DOHH2 (cell line): ENCODE measurements around the gene SIT1.
A peak's percentile ranks its signal among the peaks of the same experiment; 100 is the strongest.
"Not testable (repeated sequence)": the region's sequence is repeated elsewhere in the genome, so short reads cannot be mapped to it uniquely, and the experiment has no call there.

Experiments used
- H3F3A ChIP-seq: fragments of 200-600 bp; sonication (generic), shearing (Covaris generic); 2 replicates; pipeline ENCODE4 v1.6.0; 2016; ENCODE audit warnings: antibody characterized with exemption, mild to moderate bottlenecking; ENCODE audit not compliant: control insufficient read depth, insufficient read depth
- H3K27ac ChIP-seq: fragments of 200-600 bp; sonication (generic); 2 replicates; pipeline ENCODE4 v1.5.1; 2014; ENCODE audit warnings: low read depth, mild to moderate bottlenecking, low read length, moderate library complexity
- H3K27me3 ChIP-seq: fragments of 200-600 bp; sonication (generic); 2 replicates; pipeline ENCODE4 v1.6.1; 2014; ENCODE audit warnings: mild to moderate bottlenecking, low read length, mixed read lengths; ENCODE audit not compliant: control insufficient read depth
- H3K36me3 ChIP-seq: fragments of 200-600 bp; sonication (generic); 2 replicates; pipeline ENCODE4 v1.6.1; 2014; ENCODE audit warnings: mild to moderate bottlenecking, low read length, moderate library complexity, mixed read lengths; ENCODE audit not compliant: control insufficient read depth
- H3K4me1 ChIP-seq: fragments of 200-600 bp; sonication (generic); 2 replicates; pipeline ENCODE4 v1.6.1; 2014; ENCODE audit warnings: mild to moderate bottlenecking, low read length, mixed read lengths; ENCODE audit not compliant: control insufficient read depth
- H3K4me2 ChIP-seq: fragments of 200-600 bp; sonication (generic); 2 replicates; pipeline ENCODE4 v1.6.0; 2014; ENCODE audit warnings: mild to moderate bottlenecking, low read length, moderate library complexity
- H3K4me3 ChIP-seq: fragments of 200-600 bp; sonication (generic); 2 replicates; pipeline ENCODE4 v1.5.1; 2014; ENCODE audit warnings: mild to moderate bottlenecking, low read length, mixed read lengths
- H3K79me2 ChIP-seq: fragments of 200-600 bp; sonication (generic); 2 replicates; pipeline ENCODE4 v1.6.1; 2014; ENCODE audit warnings: mild to moderate bottlenecking, low read length, mixed read lengths; ENCODE audit not compliant: control insufficient read depth
- H3K9me2 ChIP-seq: fragments of 200-600 bp; sonication (generic); replicated peaks from 2 replicates; pipeline ENCODE4 v1.6.1; 2014; ENCODE audit warnings: mild to moderate bottlenecking, low read length, mixed read lengths; ENCODE audit not compliant: control insufficient read depth
- H3K9me3 ChIP-seq: fragments of 200-600 bp; sonication (generic); 2 replicates; pipeline ENCODE4 v1.6.1; 2014; ENCODE audit warnings: antibody characterized with exemption, low read length, mixed read lengths; ENCODE audit not compliant: control insufficient read depth, insufficient read depth
- H4K20me1 ChIP-seq: fragments of 200-600 bp; sonication (generic); 2 replicates; pipeline ENCODE4 v1.6.0; 2014; ENCODE audit warnings: low read depth, mild to moderate bottlenecking, antibody characterized with exemption, low read length, moderate library complexity; ENCODE audit not compliant: control insufficient read depth, insufficient read depth
- EZH2phosphoT487 ChIP-seq: fragments of 200-600 bp; sonication (generic); IDR thresholded peaks from 2 replicates; pipeline ENCODE4 v1.6.1; 2017; ENCODE audit warnings: borderline replicate concordance, mild to moderate bottlenecking, antibody characterized with exemption, low read length, moderate library complexity, mixed read lengths
- TF ChIP-seq, protein P1 (sequence below): fragments of 200-600 bp; sonication (generic); IDR thresholded peaks from one replicate; pipeline ENCODE4 v1.5.1; 2014; ENCODE audit warnings: antibody characterized with exemption, mild to moderate bottlenecking, low read depth, low read length; ENCODE audit not compliant: poor library complexity, severe bottlenecking

The SIT1 gene

DNA sequence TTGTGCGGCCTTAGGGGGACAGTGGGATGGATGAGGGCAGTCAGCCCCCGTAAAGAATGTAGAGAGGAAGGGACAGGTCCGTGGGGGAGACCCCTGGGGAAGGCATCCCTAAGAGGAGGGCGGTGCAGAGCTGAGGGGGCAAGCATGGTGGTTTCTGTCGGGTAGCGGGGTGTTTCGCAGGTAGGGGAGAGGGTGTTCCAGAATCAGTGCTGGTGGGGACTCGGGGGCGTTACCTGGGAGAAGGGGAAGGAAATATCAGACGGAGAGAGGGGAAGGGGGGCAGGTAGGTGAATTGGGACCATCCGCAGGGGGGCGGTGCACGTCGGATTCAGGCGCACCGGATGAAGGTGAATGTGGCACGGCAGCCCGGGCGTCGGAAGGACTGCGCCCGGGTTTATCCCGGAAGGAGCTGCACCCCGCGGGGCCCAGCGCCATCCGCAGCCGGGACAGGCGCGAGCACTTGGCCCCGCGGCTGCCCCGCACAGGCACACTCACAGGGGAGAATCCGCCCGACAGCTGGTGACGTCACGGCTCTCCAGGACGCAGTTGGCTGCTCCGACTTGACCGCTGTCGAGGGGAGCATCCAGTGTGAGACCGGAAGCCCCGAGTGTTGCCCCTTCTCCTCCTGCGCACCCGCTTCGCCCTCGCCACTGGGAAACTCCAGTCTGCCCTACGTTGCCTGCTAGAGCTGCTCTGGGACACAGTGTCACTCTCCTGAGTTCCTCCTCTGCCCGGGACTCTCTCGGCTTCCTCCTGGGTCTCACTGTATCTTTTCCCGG is 33.9 kb downstream of the SIT1 start:
- Histone ChIP-seq H4K20me1 (no peaks in the 10 kb centered on the region), H3K4me2 (peak overlapping the region; percentile 99), H3K27me3 (no peaks in the 10 kb centered on the region), H3F3A (peaks cover 36% of the 10 kb centered on the region), H3K9me2 (no peaks in the 10 kb centered on the region), H3K36me3 (0 out of 2 replicates have a peak, but pooled peaks cover 5% of the 10 kb centered on the region), H3K79me2 (no peaks in the 10 kb centered on the region), H3K27ac (peak overlapping the region; percentile 76), H3K9me3 (no peaks in the 10 kb centered on the region), H3K4me3 (peak overlapping the region; percentile 72), H3K4me1 (peaks cover 59% of the 10 kb centered on the region)
- TF ChIP-seq EZH2phosphoT487: no peak
- TF ChIP-seq, protein P1, sequence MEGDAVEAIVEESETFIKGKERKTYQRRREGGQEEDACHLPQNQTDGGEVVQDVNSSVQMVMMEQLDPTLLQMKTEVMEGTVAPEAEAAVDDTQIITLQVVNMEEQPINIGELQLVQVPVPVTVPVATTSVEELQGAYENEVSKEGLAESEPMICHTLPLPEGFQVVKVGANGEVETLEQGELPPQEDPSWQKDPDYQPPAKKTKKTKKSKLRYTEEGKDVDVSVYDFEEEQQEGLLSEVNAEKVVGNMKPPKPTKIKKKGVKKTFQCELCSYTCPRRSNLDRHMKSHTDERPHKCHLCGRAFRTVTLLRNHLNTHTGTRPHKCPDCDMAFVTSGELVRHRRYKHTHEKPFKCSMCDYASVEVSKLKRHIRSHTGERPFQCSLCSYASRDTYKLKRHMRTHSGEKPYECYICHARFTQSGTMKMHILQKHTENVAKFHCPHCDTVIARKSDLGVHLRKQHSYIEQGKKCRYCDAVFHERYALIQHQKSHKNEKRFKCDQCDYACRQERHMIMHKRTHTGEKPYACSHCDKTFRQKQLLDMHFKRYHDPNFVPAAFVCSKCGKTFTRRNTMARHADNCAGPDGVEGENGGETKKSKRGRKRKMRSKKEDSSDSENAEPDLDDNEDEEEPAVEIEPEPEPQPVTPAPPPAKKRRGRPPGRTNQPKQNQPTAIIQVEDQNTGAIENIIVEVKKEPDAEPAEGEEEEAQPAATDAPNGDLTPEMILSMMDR: peak; percentile 63

DNA sequence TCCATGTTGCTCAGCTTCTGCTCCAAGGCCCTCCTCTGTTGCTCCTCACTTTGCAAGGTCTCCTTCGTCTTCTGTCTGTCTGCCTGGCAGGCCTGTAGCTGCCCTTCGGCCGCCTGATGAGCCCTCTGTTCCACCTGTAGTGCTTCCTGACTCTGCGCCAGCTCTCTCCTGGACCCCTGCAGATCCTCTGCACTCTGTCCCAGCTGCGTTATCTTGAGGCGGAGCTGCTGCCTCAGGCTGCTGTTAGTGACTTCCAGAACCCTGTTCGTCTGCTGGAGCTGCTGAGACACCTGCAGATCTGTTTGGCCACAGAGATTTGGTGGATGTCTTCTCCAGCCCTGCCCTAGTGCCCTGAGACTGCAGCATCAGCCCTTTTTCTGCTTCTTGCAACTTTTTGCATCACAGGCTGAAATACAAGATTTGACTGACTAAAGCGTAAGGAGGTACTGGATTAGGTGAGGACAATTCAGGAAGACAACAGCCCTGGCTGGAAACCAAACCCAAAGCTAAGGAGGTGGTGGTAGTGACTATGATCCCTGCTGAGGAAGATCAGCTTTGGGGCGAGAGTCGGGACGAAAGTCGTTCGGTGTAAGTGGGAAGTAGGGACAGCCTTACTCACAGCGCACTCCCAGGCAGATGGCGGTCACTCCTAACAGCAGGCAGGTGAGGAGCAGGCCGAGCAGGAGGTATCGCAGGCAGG is 34.6 kb downstream of the SIT1 start:
- H3K36me3 ChIP-seq: 0 out of 2 replicates have a peak, but pooled peaks cover 5% of the 10 kb centered on the region
- H3K27ac ChIP-seq: no peak overlapping the region
- no peaks in the 10 kb centered on the region for H3K79me2 ChIP-seq
- H3K4me3 ChIP-seq: peak overlapping the region; percentile 72; the same call in 1 of the 2 replicates
- peaks cover 28% of the 10 kb centered on the region for H3F3A ChIP-seq
- no peaks in the 10 kb centered on the region for H3K27me3 ChIP-seq
- TF ChIP-seq, protein P1: no peak
- no peak for TF ChIP-seq EZH2phosphoT487
- H3K4me2 ChIP-seq: peak overlapping the region; percentile 99
- peaks cover 56% of the 10 kb centered on the region for H3K4me1 ChIP-seq
- no peaks in the 10 kb centered on the region for H3K9me2 ChIP-seq
- no peaks in the 10 kb centered on the region for H3K9me3 ChIP-seq
- H4K20me1 ChIP-seq: no peaks in the 10 kb centered on the region

DNA sequence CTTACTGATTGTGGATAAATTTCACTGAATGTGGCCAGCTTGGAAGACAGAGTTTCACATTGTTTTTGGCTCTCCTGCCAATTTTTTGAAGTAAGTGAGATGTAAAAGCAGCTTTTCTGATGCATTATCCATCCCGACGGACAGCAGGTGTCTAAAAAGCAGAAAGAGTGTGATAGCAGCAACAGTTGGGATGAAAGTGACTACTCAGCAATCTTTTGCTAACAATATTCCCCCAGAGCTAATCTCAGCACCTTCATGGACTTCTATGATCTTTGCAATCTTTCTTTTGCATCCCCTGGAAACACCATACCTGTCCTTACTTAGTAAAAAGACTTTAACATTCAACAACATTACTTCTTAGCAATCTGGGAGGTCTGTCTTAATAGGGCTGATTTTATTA is 37.9 kb downstream of the SIT1 start:
- Histone ChIP-seq H3K9me2 (no peaks in the 10 kb centered on the region), H3K9me3 (no peaks in the 10 kb centered on the region), H3K79me2 (no peaks in the 10 kb centered on the region), H3K4me2 (no peak overlapping the region), H3K27ac (no peak overlapping the region), H3K36me3 (peaks cover 28% of the 10 kb centered on the region), H3K4me1 (peaks cover 24% of the 10 kb centered on the region), H3K27me3 (no peaks in the 10 kb centered on the region), H3K4me3 (no peak overlapping the region), H3F3A (peaks cover 8% of the 10 kb centered on the region), H4K20me1 (no peaks in the 10 kb centered on the region)
- TF ChIP-seq, protein P1: no peak
- TF ChIP-seq EZH2phosphoT487: no peak

DNA sequence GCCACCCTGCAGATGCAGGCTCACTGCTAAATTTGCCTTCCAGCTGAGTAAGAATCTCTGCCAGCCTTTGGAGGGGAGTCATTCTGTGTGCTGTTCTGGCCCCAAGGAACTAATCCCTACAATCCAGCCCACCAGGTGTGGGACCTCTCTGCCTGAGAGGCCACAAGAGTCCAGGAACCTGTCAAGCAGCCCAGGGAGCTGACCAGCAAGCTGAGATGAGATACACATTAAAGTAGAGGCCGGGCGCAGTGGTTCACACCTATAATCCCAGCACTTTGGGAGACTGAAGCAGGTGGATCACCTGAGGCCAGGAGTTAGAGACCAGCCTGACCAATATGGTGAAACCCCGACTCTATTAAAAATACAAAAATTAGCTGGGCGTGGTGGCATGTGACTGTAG is 38.7 kb downstream of the SIT1 start:
- H3K27ac ChIP-seq, H3K79me2 ChIP-seq, H3K4me3 ChIP-seq, H3K9me3 ChIP-seq, H3F3A ChIP-seq, H3K4me2 ChIP-seq, H3K27me3 ChIP-seq, H3K9me2 ChIP-seq, H4K20me1 ChIP-seq: not testable (repeated sequence)
- Histone ChIP-seq H3K36me3 (peaks cover 30% of the 10 kb centered on the region), H3K4me1 (peaks cover 16% of the 10 kb centered on the region)
